ENCODE measurements around the gene MAP4K5.

MAP4K5 gene

GRCh38 chr14:50447461-50447860 is 84.9 kb downstream of the MAP4K5 start:
- no peak for DNase-seq (ENCODE audit: low spot score in 2 of 2)
- no peaks in the 10 kb centered on the region for H3K4me1 ChIP-seq
- H3K4me3 ChIP-seq, result no peak overlapping the region
- H3K27me3 ChIP-seq (ENCODE audit: low read depth), result no peaks in the 10 kb centered on the region
- peaks cover 51% of the 10 kb centered on the region for H3K36me3 ChIP-seq (replicated peaks)
- H3K9me3 ChIP-seq, result peaks cover 2% of the 10 kb centered on the region; the same call in 1 of the 2 replicates
- in situ Hi-C loops (cut with MboI; ENCODE audit: low sequenced_read_pairs), result no loop called here

GRCh38 chr14:50434528-50434927 is 97.8 kb downstream of the MAP4K5 start:
- Histone ChIP-seq H3K4me1 (no peaks in the 10 kb centered on the region), H3K4me3 (no peak overlapping the region), H3K36me3 (replicated peaks) (peaks cover 43% of the 10 kb centered on the region), H3K27me3 (ENCODE audit: low read depth) (no peaks in the 10 kb centered on the region), H3K9me3 (no peaks in the 10 kb centered on the region)
- DNase-seq (ENCODE audit: low spot score in 2 of 2), result no peak
- in situ Hi-C loops (cut with MboI; ENCODE audit: low sequenced_read_pairs), result no loop called here

GRCh38 chr14:50432131-50432530 is 100.2 kb downstream of the MAP4K5 start:
- no peak for DNase-seq (ENCODE audit: low spot score in 2 of 2)
- Histone ChIP-seq H3K27me3 (ENCODE audit: low read depth) (no peaks in the 10 kb centered on the region), H3K36me3 (replicated peaks) (peaks cover 32% of the 10 kb centered on the region), H3K4me1 (no peaks in the 10 kb centered on the region), H3K4me3 (no peak overlapping the region), H3K9me3 (no peaks in the 10 kb centered on the region)
- in situ Hi-C loops (cut with MboI; ENCODE audit: low sequenced_read_pairs), result no loop called here

GRCh38 chr14:50425816-50426215 is 106.6 kb downstream of the MAP4K5 start:
- Histone ChIP-seq H3K4me1 (no peaks in the 10 kb centered on the region), H3K36me3 (replicated peaks) (peaks cover 20% of the 10 kb centered on the region), H3K4me3 (no peak overlapping the region), H3K27me3 (ENCODE audit: low read depth) (no peaks in the 10 kb centered on the region), H3K9me3 (no peaks in the 10 kb centered on the region)
- in situ Hi-C loops (cut with MboI; ENCODE audit: low sequenced_read_pairs), result no loop called here
- DNase-seq (ENCODE audit: low spot score in 2 of 2), result no peak

GRCh38 chr14:50425105-50425504 is 107.3 kb downstream of the MAP4K5 start:
- Histone ChIP-seq H3K9me3 (no peaks in the 10 kb centered on the region), H3K4me1 (no peaks in the 10 kb centered on the region), H3K36me3 (replicated peaks) (peaks cover 20% of the 10 kb centered on the region), H3K4me3 (no peak overlapping the region), H3K27me3 (ENCODE audit: low read depth) (no peaks in the 10 kb centered on the region)
- in situ Hi-C loops (cut with MboI; ENCODE audit: low sequenced_read_pairs), result no loop called here
- DNase-seq (ENCODE audit: low spot score in 2 of 2), result no peak

GRCh38 chr14:50423529-50423928 is 108.8 kb downstream of the MAP4K5 start:
- Histone ChIP-seq H3K4me1 (no peaks in the 10 kb centered on the region), H3K36me3 (replicated peaks) (peaks cover 24% of the 10 kb centered on the region), H3K27me3 (ENCODE audit: low read depth) (no peaks in the 10 kb centered on the region), H3K4me3 (no peak overlapping the region), H3K9me3 (no peaks in the 10 kb centered on the region)
- in situ Hi-C loops (cut with MboI; ENCODE audit: low sequenced_read_pairs), result no loop called here
- no peak for DNase-seq (ENCODE audit: low spot score in 2 of 2)

GRCh38 chr14:50421499-50421898 is 110.9 kb downstream of the MAP4K5 start:
- in situ Hi-C loops (cut with MboI; ENCODE audit: low sequenced_read_pairs), result no loop called here
- Histone ChIP-seq H3K4me1 (no peaks in the 10 kb centered on the region), H3K27me3 (ENCODE audit: low read depth) (no peaks in the 10 kb centered on the region), H3K36me3 (replicated peaks) (peaks cover 31% of the 10 kb centered on the region), H3K4me3 (no peak overlapping the region), H3K9me3 (no peaks in the 10 kb centered on the region)
- DNase-seq (ENCODE audit: low spot score in 2 of 2), result no peak

- H3K9me3 ChIP-seq, result no peaks in the 10 kb centered on the region
- H3K4me1 ChIP-seq, result no peaks in the 10 kb centered on the region
- no peak overlapping the region for H3K4me3 ChIP-seq
- H3K27me3 ChIP-seq (ENCODE audit: low read depth), result no peaks in the 10 kb centered on the region
- DNase-seq (ENCODE audit: low spot score in 2 of 2), result no peak
- H3K36me3 ChIP-seq (replicated peaks), result peaks cover 14% of the 10 kb centered on the region
- in situ Hi-C loops (cut with MboI; ENCODE audit: low sequenced_read_pairs), result no loop called here
Measured at GRCh38 chr14:50417853-50418252, 114.5 kb downstream of the MAP4K5 start.

GRCh38 chr14:50410921-50411320 is 121.4 kb downstream of the MAP4K5 start:
- peak in 1 of 2 experiments; percentile 31 for DNase-seq (ENCODE audit: low spot score in 2 of 2)
- no peaks in the 10 kb centered on the region for H3K9me3 ChIP-seq
- in situ Hi-C loops (cut with MboI; ENCODE audit: low sequenced_read_pairs), result no loop called here

GRCh38 chr14:50410071-50410470 is 122.3 kb downstream of the MAP4K5 start:
- no peak for DNase-seq (ENCODE audit: low spot score in 2 of 2)
- no peaks in the 10 kb centered on the region for H3K27me3 ChIP-seq (ENCODE audit: low read depth)
- peaks cover 3% of the 10 kb centered on the region for H3K36me3 ChIP-seq (replicated peaks)
- in situ Hi-C loops (cut with MboI; ENCODE audit: low sequenced_read_pairs), result no loop called here
- no peak overlapping the region for H3K4me3 ChIP-seq
- H3K4me1 ChIP-seq, result peaks cover 9% of the 10 kb centered on the region
- no peaks in the 10 kb centered on the region for H3K9me3 ChIP-seq

More at GRCh38 chr14:50410921-50411320, 121.4 kb downstream of the MAP4K5 start:
- no peak overlapping the region for H3K4me3 ChIP-seq
- H3K36me3 ChIP-seq (replicated peaks), result peaks cover 3% of the 10 kb centered on the region
- no peaks in the 10 kb centered on the region for H3K27me3 ChIP-seq (ENCODE audit: low read depth)
- H3K4me1 ChIP-seq, result peaks cover 9% of the 10 kb centered on the region

- in situ Hi-C loops (cut with MboI; ENCODE audit: low sequenced_read_pairs), result no loop called here
- DNase-seq (ENCODE audit: low spot score in 2 of 2), result no peak
- Histone ChIP-seq H3K9me3 (no peaks in the 10 kb centered on the region), H3K36me3 (replicated peaks) (peaks cover 3% of the 10 kb centered on the region), H3K27me3 (ENCODE audit: low read depth) (no peaks in the 10 kb centered on the region), H3K4me1 (peaks cover 9% of the 10 kb centered on the region), H3K4me3 (no peak overlapping the region)
Measured at GRCh38 chr14:50407111-50407812, 125.1 kb downstream of the MAP4K5 start.

- H3K4me3 ChIP-seq, result no peak overlapping the region
- in situ Hi-C loops (cut with MboI; ENCODE audit: low sequenced_read_pairs), result no loop called here
- H3K4me1 ChIP-seq, result no peaks in the 10 kb centered on the region; the same call in 1 of the 2 replicates
- H3K27me3 ChIP-seq (ENCODE audit: low read depth), result no peaks in the 10 kb centered on the region
- H3K36me3 ChIP-seq (replicated peaks), result no peaks in the 10 kb centered on the region
- DNase-seq (ENCODE audit: low spot score in 2 of 2), result no peak
- no peaks in the 10 kb centered on the region for H3K9me3 ChIP-seq
Measured at GRCh38 chr14:50403419-50403818, 128.9 kb downstream of the MAP4K5 start.

- Histone ChIP-seq H3K27me3 (ENCODE audit: low read depth) (no peaks in the 10 kb centered on the region), H3K4me3 (no peak overlapping the region), H3K9me3 (no peaks in the 10 kb centered on the region), H3K36me3 (replicated peaks) (no peaks in the 10 kb centered on the region), H3K4me1 (peaks cover 4% of the 10 kb centered on the region)
- DNase-seq (ENCODE audit: low spot score in 2 of 2), result no peak
- in situ Hi-C loops (cut with MboI; ENCODE audit: low sequenced_read_pairs), result no loop called here
Measured at GRCh38 chr14:50402965-50403364, 129.4 kb downstream of the MAP4K5 start.

- in situ Hi-C loops (cut with MboI; ENCODE audit: low sequenced_read_pairs), result no loop called here
- H3K9me3 ChIP-seq, result no peaks in the 10 kb centered on the region
- H3K4me1 ChIP-seq, result peaks cover 20% of the 10 kb centered on the region
- no peak overlapping the region for H3K4me3 ChIP-seq
- no peaks in the 10 kb centered on the region for H3K36me3 ChIP-seq (replicated peaks)
- no peak for DNase-seq (ENCODE audit: low spot score in 2 of 2)
- no peaks in the 10 kb centered on the region for H3K27me3 ChIP-seq (ENCODE audit: low read depth)
Measured at GRCh38 chr14:50400461-50400860, 131.9 kb downstream of the MAP4K5 start.

All from HAP-1 (cell line).